HepG2 (cell line): Measurements from ENCODE around the gene KMT2A. TPM values are rescaled to one million over a fixed set of nuclear protein-coding genes. Genes with fewer than 3 reads are reported as not detected.

ENCODE experiments used
- ATAC-seq: fragments of 200-7000 bp; cut with Tn5 transposase; 3 replicates; pipeline ENCODE4 v1.9.1; 2020; ENCODE audit warnings: mild to moderate bottlenecking, moderate library complexity
- BruUV-seq: library from RNA; stranded (reverse); fragments of 400-500 nt; replicated peaks from 2 replicates; lab custom pipeline; 2021; lab: Mats Ljungman, UMichigan
- CTCF ChIA-PET: fragments of 300-600 bp; formaldehyde crosslinking; extraction: SDS; loops from one replicate; lab custom pipeline; 2021; ENCODE audit warnings: low total read pairs, inconsistent platforms, low intra/inter-chr PET ratio; lab: Yijun Ruan, JAX
- POLR2A ChIA-PET: fragments of 350-600 bp; sonication (Branson Sonifier 250); formaldehyde crosslinking; loops from one replicate; lab custom pipeline; 2020; ENCODE audit warnings: antibody characterized with exemption, inconsistent platforms; lab: Yijun Ruan, JAX
- DNase-seq: peaks from one replicate; pipeline ENCODE4 v3.0.0-alpha.2; 2015; ENCODE audit warnings: low spot score
- FAIRE-seq: peaks from 3 replicates; lab custom pipeline; 2011; peaks lifted over from hg19 to GRCh38; lab: Jason Lieb, UNC
- H2AFZ ChIP-seq: one replicate; pipeline ENCODE4 v1.6.1; 2011; ENCODE audit warnings: low read length, inconsistent platforms
- H3K27ac ChIP-seq: fragments of 300-600 bp; 3 replicates; pipeline ENCODE4 v1.8.0; 2011; ENCODE audit warnings: mixed run types, mild to moderate bottlenecking, mixed read lengths, low read length, inconsistent platforms; ENCODE audit not compliant: insufficient read depth; ENCODE audit errors: extremely low read length
- H3K27me3 ChIP-seq, 2 experiments: fragments of 200-600 bp in 1 of 2; 2 replicates in 1 of 2; 3 replicates in 1 of 2; pipeline versions ENCODE4 v1.6.0 to v1.8.0; 2011; ENCODE audit warnings: low read length in 2 of 2, mild to moderate bottlenecking in 2 of 2, moderate library complexity in 2 of 2, inconsistent platforms in 1 of 2; ENCODE audit not compliant: insufficient read depth in 2 of 2, control insufficient read depth in 1 of 2
- H3K36me3 ChIP-seq, 2 experiments: fragments of 200-600 bp in 1 of 2; replicated peaks in 1 of 2; 2 replicates in 1 of 2; 3 replicates in 1 of 2; pipeline versions ENCODE4 v1.5.1 to v1.8.0; 2011; ENCODE audit warnings: low read length in 2 of 2, inconsistent platforms in 1 of 2; ENCODE audit not compliant: insufficient read depth in 2 of 2, control insufficient read depth in 1 of 2
- H3K4me1 ChIP-seq: 2 replicates; pipeline ENCODE4 v1.5.1; 2012; ENCODE audit warnings: low read length, inconsistent platforms; ENCODE audit not compliant: insufficient read depth
- H3K4me2 ChIP-seq: 2 replicates; pipeline ENCODE4 v1.6.0; 2011; ENCODE audit warnings: low read depth, low read length, inconsistent platforms
- H3K4me3 ChIP-seq, 3 experiments: fragments of 200-600 bp in 1 of 3; sonication (generic), shearing (Covaris generic) in 1 of 3; replicated peaks in 1 of 3; 2 replicates each; pipeline ENCODE4 v1.5.1; 2011 to 2016; ENCODE audit warnings: low read length in 3 of 3, inconsistent platforms in 2 of 3, low read depth in 2 of 3, mild to moderate bottlenecking in 2 of 3, control low read depth in 1 of 3, mixed read lengths in 1 of 3; ENCODE audit not compliant: insufficient read depth in 1 of 3
- H3K79me2 ChIP-seq: one replicate; pipeline ENCODE4 v1.6.1; 2011; ENCODE audit warnings: low read length, inconsistent platforms; ENCODE audit not compliant: insufficient read depth
- H3K9ac ChIP-seq: 2 replicates; pipeline ENCODE4 v1.6.0; 2011; ENCODE audit warnings: mild to moderate bottlenecking, low read depth, low read length, inconsistent platforms; ENCODE audit not compliant: insufficient read depth
- H3K9me3 ChIP-seq: 2 replicates; pipeline ENCODE4 v1.5.1; 2012; ENCODE audit warnings: mild to moderate bottlenecking, low read length
- H4K20me1 ChIP-seq: 2 replicates; pipeline ENCODE4 v1.6.0; 2011; ENCODE audit warnings: inconsistent platforms, mild to moderate bottlenecking, low read length, moderate library complexity; ENCODE audit not compliant: insufficient read depth
- CERS6 ChIP-seq: sonication (generic); formaldehyde crosslinking; IDR thresholded peaks from 2 replicates; pipeline ENCODE4 v1.5.0; 2020; ENCODE audit warnings: missing genetic modification reagents
- GLI4 ChIP-seq: sonication (generic); formaldehyde crosslinking; IDR thresholded peaks from 2 replicates; pipeline ENCODE4 v1.5.1; 2020; ENCODE audit warnings: missing genetic modification reagents, mild to moderate bottlenecking, moderate library complexity, borderline replicate concordance
- JARID2 ChIP-seq: sonication (generic); formaldehyde crosslinking; IDR thresholded peaks from 2 replicates; pipeline ENCODE4 v1.8.1; 2023; ENCODE audit warnings: missing genetic modification reagents, inconsistent platforms; ENCODE audit not compliant: insufficient replicate concordance
- NBN ChIP-seq: fragments of 450-650 bp; conservative IDR thresholded peaks from 2 replicates; pipeline ENCODE4 v1.6.1; 2017
- RARG ChIP-seq: sonication (generic); formaldehyde crosslinking; IDR thresholded peaks from 2 replicates; pipeline ENCODE4 v1.4.0; 2020; ENCODE audit warnings: low read depth, mild to moderate bottlenecking, missing genetic modification reagents
- RBFOX2 ChIP-seq: fragments of 200-400 bp; formaldehyde crosslinking; IDR thresholded peaks from 2 replicates; pipeline ENCODE4 v1.6.1; 2017; ENCODE audit warnings: low read depth, mild to moderate bottlenecking, low read length
- SRY ChIP-seq: sonication (generic); formaldehyde crosslinking; IDR thresholded peaks from 2 replicates; pipeline ENCODE4 v1.8.0; 2022; ENCODE audit warnings: mild to moderate bottlenecking, missing genetic modification reagents
- TBX3 ChIP-seq: fragments of 450-650 bp; IDR thresholded peaks from 2 replicates; pipeline ENCODE4 v1.6.1; 2017; ENCODE audit warnings: antibody characterized with exemption, mild to moderate bottlenecking, inconsistent platforms, borderline replicate concordance
- ZBTB7A ChIP-seq: sonication (generic); formaldehyde crosslinking; IDR thresholded peaks from 2 replicates; pipeline ENCODE4 v1.8.0; 2022; ENCODE audit warnings: mild to moderate bottlenecking, missing genetic modification reagents
- ZNF496 ChIP-seq: sonication (generic); formaldehyde crosslinking; IDR thresholded peaks from 2 replicates; pipeline ENCODE4 v1.8.1; 2023; ENCODE audit warnings: mild to moderate bottlenecking, moderate library complexity, missing genetic modification reagents; ENCODE audit not compliant: insufficient replicate concordance
- ZNF646 ChIP-seq: sonication (generic); formaldehyde crosslinking; IDR thresholded peaks from 2 replicates; pipeline ENCODE4 v1.9.0; 2021; ENCODE audit warnings: mild to moderate bottlenecking, missing genetic modification reagents
- ZNF720 ChIP-seq: sonication (generic); formaldehyde crosslinking; IDR thresholded peaks from 2 replicates; pipeline ENCODE4 v1.4.0; 2020; ENCODE audit warnings: missing genetic modification reagents
- ZNF891 ChIP-seq: sonication (generic); formaldehyde crosslinking; IDR thresholded peaks from 2 replicates; pipeline ENCODE4 v1.5.0; 2020; ENCODE audit warnings: mild to moderate bottlenecking, missing genetic modification reagents
- ZSCAN12 ChIP-seq: sonication (generic); formaldehyde crosslinking; IDR thresholded peaks from 2 replicates; pipeline ENCODE4 v1.9.0; 2021; ENCODE audit warnings: mild to moderate bottlenecking, missing genetic modification reagents
- WGBS: methylation state at CpG from one replicate; pipeline ENCODE4 v1.1.6; 2017; ENCODE audit warnings: low lambda C conversion rate; 5-methylcytosine and 5-hydroxymethylcytosine counted together
- in situ Hi-C: cut with HindIII; loops from 2 replicates; pipeline ENCODE4 v1.10.0; 2017; ENCODE audit warnings: low pct_unique_long_range_greater_than_20kb; ENCODE audit not compliant: extremely low pct_ligation_motif_present
- intact Hi-C: fragments of 100-400 bp; cut with micrococcal nuclease; formaldehyde crosslinking; loops from one replicate; pipeline ENCODE4 v1.10.0; 2022; ENCODE audit not compliant: unreplicated experiment
- polyA plus RNA-seq, 8 experiments: library from polyadenylated mRNA; depleted of rRNA in 3 of 8; stranded (reverse) in 7 of 8; unstranded in 1 of 8; fragments of >200 nt; fragmentation: Illumina TruSeq in 4 of 8; extraction: Trizol in 4 of 8; gene quantifications; 2 replicates each; pipeline versions ENCODE4 v1.2.1 to v1.2.3, GENCODE V29; 2011 to 2016; ENCODE audit warnings: low read depth in 4 of 8, missing spikeins in 1 of 8, mixed read lengths in 1 of 8; ENCODE audit not compliant: insufficient read depth in 1 of 8
- total RNA-seq, 5 experiments: library from RNA; depleted of rRNA; stranded (reverse); fragments of >200 nt; fragmentation: Illumina TruSeq; extraction: Trizol; gene quantifications; 2 replicates each; pipeline ENCODE4 v1.2.3, GENCODE V29; 2016; ENCODE audit warnings: low read depth in 1 of 5

KMT2A gene
- total and polyA plus RNA-seq, 2 of the 13 experiments (the other 11 are each of a cell fraction or from before 2014, with no cell fraction given), result 12.4 to 20.0 TPM

GRCh38 chr11:118572061-118572980, 136.0 kb downstream of the KMT2A start, which contains the start of gene ARCN1:
Gene ARCN1 (plus strand): TSS chr11:118572409. CDS start chr11:118572548, 139 bp downstream.
- Histone ChIP-seq H4K20me1 (peaks cover 40% of the 10 kb centered on the region), H3K4me3 (peak within 1 kb of the TSS; percentile 68 to 97 (median 94)), H3K4me1 (peaks cover 52% of the 10 kb centered on the region), H2AFZ (no peak within 1 kb of the TSS), H3K79me2 (peaks cover 51% of the 10 kb centered on the region), H3K9ac (peak within 1 kb of the TSS; percentile 100), H3K9me3 (no peaks in the 10 kb centered on the region), H3K27me3 (no peaks in the 10 kb centered on the region; a peak in 1 of 5 replicates), H3K4me2 (peak within 1 kb of the TSS; percentile 83), H3K27ac (peak within 1 kb of the TSS; percentile 95), H3K36me3 (peaks cover 0 to 5% of the 10 kb centered on the region in 2 experiments; a peak in 3 of 5 replicates)
- DNase-seq (peak; percentile 61), FAIRE-seq (no peak), ATAC-seq (peak; percentile 87)
- intact Hi-C loops (loop anchor here (5.0 kb wide), 1 partner anchor 35 kb away; the partner anchor contains the start of gene PHLDB1), in situ Hi-C loops (no loop called here)
- under 1% methylated on average over 16 of the region's 55 CpGs for WGBS
- BruUV-seq, result no TSS peak
- ChIA-PET POLR2A (interaction anchor here (0.7 to 2.7 kb wide), 10 partner anchors 28 to 804 kb away, joined by 3 to 17 read pairs (median 3); partner anchors contain the start of genes PHLDB1 and TMEM25), CTCF (no interaction called here)
- no peak for TF ChIP-seq ZNF891
- 0 out of 2 replicates have a peak, but pooled peaks have one; percentile 24 for TF ChIP-seq ZNF646
- TF ChIP-seq SRY (CRISPR knock-in tag), result peak; percentile 71; the same call in 1 of the 2 replicates
- TF ChIP-seq ZBTB7A (CRISPR knock-in tag), result no peak
- TF ChIP-seq GLI4 (CRISPR knock-in tag), result 0 out of 2 replicates have a peak, but pooled peaks have one; percentile 79
- TF ChIP-seq JARID2 (CRISPR knock-in tag), result no peak
- TF ChIP-seq ZNF720 (CRISPR knock-in tag), result no peak
- TF ChIP-seq NBN, result no peak
- 0 out of 2 replicates have a peak, but pooled peaks have one; percentile 14 for TF ChIP-seq RARG (CRISPR knock-in tag)
- TF ChIP-seq RBFOX2, result peak; percentile 92
- no peak for TF ChIP-seq ZNF496 (CRISPR knock-in tag)
- TF ChIP-seq ZSCAN12 (CRISPR knock-in tag), result no peak
- TF ChIP-seq TBX3, result no peak
- TF ChIP-seq CERS6 (CRISPR knock-in tag), result no peak
